C4-2B (cell line): ENCODE measurements around the gene IRF3.

Experiments used
- H3K27ac ChIP-seq: fragments of 450-650 bp; 2 replicates; pipeline ENCODE4 v1.5.1; 2017
- CTCF ChIP-seq: fragments of 450-650 bp; conservative IDR thresholded peaks from 2 replicates; pipeline ENCODE4 v1.5.1; 2017; ENCODE audit warnings: mild to moderate bottlenecking
- ZFX ChIP-seq: fragments of 450-650 bp; IDR thresholded peaks from 2 replicates; pipeline ENCODE4 v1.6.1; 2017

The IRF3 gene

GRCh38 chr19:49663224-49663623, 2.4 kb downstream of the IRF3 start:
- peak overlapping the region; percentile 91; the same call in 1 of the 2 replicates for H3K27ac ChIP-seq
- TF ChIP-seq CTCF (no peak), ZFX (no peak)

- no peak overlapping the region for H3K27ac ChIP-seq
- no peak for TF ChIP-seq CTCF
- no peak for TF ChIP-seq ZFX
Observed at GRCh38 chr19:49662011-49662410, 3.6 kb downstream of the IRF3 start.

GRCh38 chr19:49660338-49660961, 5.2 kb downstream of the IRF3 start:
- no peak overlapping the region for H3K27ac ChIP-seq
- TF ChIP-seq CTCF (no peak), ZFX (no peak)

- no peak overlapping the region for H3K27ac ChIP-seq
- TF ChIP-seq CTCF = no peak
- no peak for TF ChIP-seq ZFX
Observed at GRCh38 chr19:49658566-49659442, 6.9 kb downstream of the IRF3 start.

GRCh38 chr19:49658139-49658517, 7.5 kb downstream of the IRF3 start:
- TF ChIP-seq CTCF = no peak
- no peak for TF ChIP-seq ZFX
- H3K27ac ChIP-seq = no peak overlapping the region

GRCh38 chr19:49657493-49658138, 8.0 kb downstream of the IRF3 start:
- H3K27ac ChIP-seq = no peak overlapping the region
- TF ChIP-seq ZFX = no peak
- TF ChIP-seq CTCF = no peak

GRCh38 chr19:49656456-49657109, 9.1 kb downstream of the IRF3 start:
- no peak for TF ChIP-seq ZFX
- no peak for TF ChIP-seq CTCF
- H3K27ac ChIP-seq = no peak overlapping the region
